Caco-2 (cell line): ENCODE measurements around the gene PCGF1. TPM values are rescaled to one million over a fixed set of nuclear protein-coding genes. Genes with fewer than 3 reads are reported as not detected.
A peak's percentile ranks its signal among the peaks of the same experiment; 100 is the strongest.

ENCODE experiments used
- BruUV-seq: library from RNA; stranded (reverse); fragments of 400-500 nt; replicated peaks from 2 replicates; lab custom pipeline; 2021; lab: Mats Ljungman, UMichigan
- CTCF ChIA-PET: fragments of 300-600 bp; sonication (Branson Sonifier 250); formaldehyde crosslinking; loops from one replicate; lab custom pipeline; 2022; ENCODE audit warnings: antibody characterized with exemption; lab: Charles Lee
- POLR2A ChIA-PET: fragments of 300-600 bp; sonication (Branson Sonifier 250); formaldehyde crosslinking; loops from one replicate; lab custom pipeline; 2022; ENCODE audit warnings: antibody characterized with exemption; lab: Charles Lee
- DNase-seq, 2 experiments: peaks; one replicate each; pipeline versions ENCODE4 v3.0.0 to v3.0.0-alpha.2; 2020 to 2022
- H3K27me3 ChIP-seq: replicated peaks from 2 replicates; pipeline ENCODE4 v1.6.0; 2011; ENCODE audit warnings: low read length; ENCODE audit not compliant: control insufficient read depth, insufficient read depth
- H3K36me3 ChIP-seq: 2 replicates; pipeline ENCODE4 v1.5.1; 2011; ENCODE audit warnings: low read length; ENCODE audit not compliant: control insufficient read depth, insufficient read depth
- H3K4me1 ChIP-seq: fragments of 250-450 bp; sonication (Bioruptor Pico); 2 replicates; pipeline ENCODE4 v1.5.1; 2020; ENCODE audit warnings: mild to moderate bottlenecking
- H3K4me3 ChIP-seq: 2 replicates; pipeline ENCODE4 v1.5.1; 2011; ENCODE audit warnings: low read depth, mild to moderate bottlenecking, control low read depth, low read length
- H3K9me3 ChIP-seq: fragments of 250-450 bp; sonication (Bioruptor Pico); 2 replicates; pipeline ENCODE4 v1.5.1; 2020; ENCODE audit warnings: mild to moderate bottlenecking, moderate library complexity
- H3K27ac Mint-ChIP-seq: one replicate; pipeline ENCODE4 v1.8.0; 2022; ENCODE audit warnings: mixed read lengths; ENCODE audit not compliant: unreplicated experiment
- H3K27me3 Mint-ChIP-seq: one replicate; pipeline ENCODE4 v1.8.0; 2022; ENCODE audit warnings: mixed read lengths; ENCODE audit not compliant: insufficient read depth, unreplicated experiment
- H3K36me3 Mint-ChIP-seq: one replicate; pipeline ENCODE4 v1.8.0; 2022; ENCODE audit warnings: mild to moderate bottlenecking, mixed read lengths; ENCODE audit not compliant: insufficient read depth, unreplicated experiment
- H3K4me1 Mint-ChIP-seq: one replicate; pipeline ENCODE4 v1.8.0; 2022; ENCODE audit warnings: low read depth, mixed read lengths; ENCODE audit not compliant: unreplicated experiment
- H3K4me3 Mint-ChIP-seq: one replicate; pipeline ENCODE4 v1.8.0; 2022; ENCODE audit warnings: mild to moderate bottlenecking, moderate library complexity, mixed read lengths; ENCODE audit not compliant: unreplicated experiment
- H3K9me3 Mint-ChIP-seq: one replicate; pipeline ENCODE4 v1.8.0; 2022; ENCODE audit warnings: mixed read lengths; ENCODE audit not compliant: unreplicated experiment
- CTCF ChIP-seq, 2 experiments: fragments of 200-600 bp in 1 of 2; IDR thresholded peaks; 1 replicate in 1 of 2; 2 replicates in 1 of 2; pipeline versions ENCODE4 v1.5.1 to v1.8.0; 2011 to 2022; ENCODE audit warnings: antibody characterized with exemption in 1 of 2, control low read depth in 1 of 2, inconsistent platforms in 1 of 2, low read depth in 1 of 2, low read length in 1 of 2, mild to moderate bottlenecking in 1 of 2, moderate library complexity in 1 of 2; ENCODE audit not compliant: insufficient read depth in 1 of 2, severe bottlenecking in 1 of 2, unreplicated experiment in 1 of 2
- intact Hi-C: fragments of 100-400 bp; cut with micrococcal nuclease; formaldehyde crosslinking; loops from one replicate; pipeline ENCODE4 v1.10.0; 2022; ENCODE audit not compliant: unreplicated experiment
- total RNA-seq: library from RNA; stranded (reverse); gene quantifications from 2 replicates; pipeline ENCODE4 v1.2.3, GENCODE V29; 2022

PCGF1 gene
- total RNA-seq, 1 experiment from 2014 or later, result 29.7 TPM

DNA sequence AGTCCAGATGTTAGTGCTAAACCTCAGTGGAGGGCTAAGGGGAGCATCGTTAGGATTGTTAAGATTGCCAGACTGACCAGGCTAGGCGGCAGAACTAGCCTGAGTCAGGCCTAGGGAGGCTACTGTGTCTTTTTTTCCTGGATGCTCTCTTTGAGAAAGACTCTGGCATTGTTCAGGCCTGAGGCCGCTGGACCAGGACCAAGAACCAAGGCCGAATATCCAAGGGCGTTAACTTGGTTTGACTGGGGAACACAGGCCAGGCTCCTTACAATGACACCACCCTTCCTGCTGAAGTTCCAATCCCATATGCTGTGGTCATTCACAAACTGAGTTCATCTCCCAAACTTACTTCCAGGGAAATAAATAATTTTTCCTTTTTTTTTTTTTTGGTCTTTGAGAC is 32.8 kb upstream of the PCGF1 start:
- TF ChIP-seq CTCF (IDR thresholded peaks at IDR 0.05; ENCODE audit: insufficient read depth in 1 of 2, low read depth in 1 of 2, low read length in 1 of 2, severe bottlenecking in 1 of 2, unreplicated experiment in 1 of 2), result no peak
- Mint-ChIP-seq H3K9me3 (no peaks in the 10 kb centered on the region), H3K27me3 (no peaks in the 10 kb centered on the region), H3K4me3 (no peak overlapping the region), H3K27ac (no peak overlapping the region), H3K4me1 (no peaks in the 10 kb centered on the region), H3K36me3 (no peaks in the 10 kb centered on the region)
- no peaks in the 10 kb centered on the region; the same call in 1 of the 2 replicates for H3K4me1 ChIP-seq
- no peaks in the 10 kb centered on the region for H3K27me3 ChIP-seq
- no peak overlapping the region for H3K4me3 ChIP-seq
- POLR2A ChIA-PET, result no interaction called here
- no peaks in the 10 kb centered on the region for H3K36me3 ChIP-seq
- intact Hi-C loops, result no loop called here
- BruUV-seq, result no TSS peak
- peak in 1 of 2 experiments; percentile 13 for DNase-seq
- CTCF ChIA-PET, result no interaction called here
- H3K9me3 ChIP-seq, result no peaks in the 10 kb centered on the region

DNA sequence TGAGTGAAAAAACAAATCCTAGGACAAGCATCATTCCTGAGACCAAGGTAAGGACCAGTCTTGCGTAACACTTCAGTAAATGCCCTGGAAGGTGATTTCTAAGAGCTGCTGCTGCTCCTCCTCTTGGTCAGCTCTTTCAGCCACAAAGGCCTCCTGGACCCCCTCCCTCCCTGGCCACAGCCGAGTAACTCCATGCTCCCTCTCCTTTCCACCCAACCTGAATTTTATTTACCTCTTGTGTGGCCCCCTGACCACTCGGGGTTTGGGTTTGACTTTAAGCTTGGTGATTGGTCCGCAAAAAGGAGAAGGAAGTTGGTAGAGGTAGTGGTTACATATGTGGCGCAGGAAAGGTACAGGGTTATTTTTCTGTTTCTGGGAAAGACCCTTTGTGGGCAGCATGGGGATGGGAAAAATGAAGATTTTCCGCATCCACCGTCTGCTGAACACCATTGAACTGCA is 31.4 kb upstream of the PCGF1 start:
- ChIA-PET POLR2A (interaction anchor here (0.9 to 1.1 kb wide), 2 partner anchors 8 to 10 kb away, joined by 3 read pairs; no protein-coding TSS in a partner anchor), CTCF (interaction anchor here (0.6 to 1.0 kb wide), 2 partner anchors 36 to 82 kb away, joined by 3 to 9 read pairs; no protein-coding TSS in a partner anchor)
- no peaks in the 10 kb centered on the region for H3K27me3 ChIP-seq
- Mint-ChIP-seq H3K4me3 (no peak overlapping the region), H3K27me3 (no peaks in the 10 kb centered on the region), H3K27ac (no peak overlapping the region), H3K4me1 (no peaks in the 10 kb centered on the region), H3K36me3 (no peaks in the 10 kb centered on the region), H3K9me3 (no peaks in the 10 kb centered on the region)
- no peak for TF ChIP-seq CTCF (IDR thresholded peaks at IDR 0.05; ENCODE audit: insufficient read depth in 1 of 2, low read depth in 1 of 2, low read length in 1 of 2, severe bottlenecking in 1 of 2, unreplicated experiment in 1 of 2)
- no peaks in the 10 kb centered on the region; the same call in 1 of the 2 replicates for H3K4me1 ChIP-seq
- no TSS peak for BruUV-seq
- H3K9me3 ChIP-seq, result no peaks in the 10 kb centered on the region
- no peak overlapping the region for H3K4me3 ChIP-seq
- DNase-seq, result no peak
- H3K36me3 ChIP-seq, result no peaks in the 10 kb centered on the region
- intact Hi-C loops, result no loop called here

- H3K9me3 ChIP-seq, result no peaks in the 10 kb centered on the region
- no peaks in the 10 kb centered on the region; the same call in 1 of the 2 replicates for H3K4me1 ChIP-seq
- no peaks in the 10 kb centered on the region for H3K9me3 Mint-ChIP-seq
- H3K36me3 Mint-ChIP-seq, result no peaks in the 10 kb centered on the region
- no peaks in the 10 kb centered on the region for H3K27me3 Mint-ChIP-seq
- intact Hi-C loops, result no loop called here
- H3K36me3 ChIP-seq, result no peaks in the 10 kb centered on the region
- ChIA-PET POLR2A (no interaction called here), CTCF (no interaction called here)
- no peak for TF ChIP-seq CTCF (IDR thresholded peaks at IDR 0.05; ENCODE audit: insufficient read depth in 1 of 2, low read depth in 1 of 2, low read length in 1 of 2, severe bottlenecking in 1 of 2, unreplicated experiment in 1 of 2)
- no peak overlapping the region for H3K4me3 ChIP-seq
- no TSS peak for BruUV-seq
- H3K4me3 Mint-ChIP-seq, result no peak overlapping the region
- H3K27me3 ChIP-seq, result no peaks in the 10 kb centered on the region
- DNase-seq, result no peak
- H3K4me1 Mint-ChIP-seq, result no peaks in the 10 kb centered on the region
- no peak overlapping the region for H3K27ac Mint-ChIP-seq
Observed at GRCh38 chr2:74537140-74537539, 29.6 kb upstream of the PCGF1 start.
